Trophoblast cell (in vitro differentiated cells and primary cell): ENCODE measurements around the gene TRIM7.

Experiments used
- DNase-seq, 2 donors: peaks; one replicate each; pipeline ENCODE4 v3.0.0-alpha.2; 2016
- H2AFZ ChIP-seq: 2 replicates; pipeline ENCODE4 v1.6.1; 2013; ENCODE audit warnings: low read length, moderate library complexity, mild to moderate bottlenecking; ENCODE audit not compliant: insufficient read depth, poor library complexity
- H2AK5ac ChIP-seq: 2 replicates; pipeline ENCODE4 v1.6.1; 2013; ENCODE audit warnings: mild to moderate bottlenecking, low read length
- H2BK120ac ChIP-seq: 2 replicates; pipeline ENCODE4 v1.6.1; 2013; ENCODE audit warnings: low read length, mild to moderate bottlenecking, moderate library complexity; ENCODE audit not compliant: insufficient read depth, poor library complexity
- H2BK12ac ChIP-seq: 2 replicates; pipeline ENCODE4 v1.6.1; 2013; ENCODE audit warnings: mild to moderate bottlenecking, low read length, moderate library complexity
- H2BK5ac ChIP-seq: 2 replicates; pipeline ENCODE4 v1.6.1; 2013; ENCODE audit warnings: low read length, low read depth, moderate library complexity, mild to moderate bottlenecking; ENCODE audit not compliant: poor library complexity
- H3K14ac ChIP-seq: 2 replicates; pipeline ENCODE4 v1.6.1; 2013; ENCODE audit warnings: mild to moderate bottlenecking, low read length
- H3K18ac ChIP-seq: 2 replicates; pipeline ENCODE4 v1.6.1; 2013; ENCODE audit warnings: mild to moderate bottlenecking, low read length
- H3K23ac ChIP-seq: 2 replicates; pipeline ENCODE4 v1.6.1; 2013; ENCODE audit warnings: low read length
- H3K27ac ChIP-seq: 2 replicates; pipeline ENCODE4 v1.5.1; 2013; ENCODE audit warnings: low read depth, mild to moderate bottlenecking, inconsistent platforms, low read length, moderate library complexity
- H3K27me3 ChIP-seq: 2 replicates; pipeline ENCODE4 v1.6.1; 2013; ENCODE audit warnings: inconsistent platforms, mild to moderate bottlenecking, low read length, moderate library complexity; ENCODE audit not compliant: insufficient read depth
- H3K36me3 ChIP-seq, 2 experiments: 1 replicate in 1 of 2; 2 replicates in 1 of 2; pipeline ENCODE4 v1.6.1; 2013; ENCODE audit warnings: low read length in 2 of 2, mild to moderate bottlenecking in 2 of 2, moderate library complexity in 1 of 2; ENCODE audit not compliant: insufficient read depth in 2 of 2, control insufficient read depth in 1 of 2
- H3K4ac ChIP-seq: 2 replicates; pipeline ENCODE4 v1.6.1; 2013; ENCODE audit warnings: low read depth, mild to moderate bottlenecking, low read length, moderate library complexity
- H3K4me1 ChIP-seq, 2 experiments: 1 replicate in 1 of 2; 2 replicates in 1 of 2; pipeline ENCODE4 v1.6.1; 2013; ENCODE audit warnings: low read length in 2 of 2, mild to moderate bottlenecking in 2 of 2, moderate library complexity in 1 of 2; ENCODE audit not compliant: insufficient read depth in 2 of 2, control insufficient read depth in 1 of 2
- H3K4me2 ChIP-seq: 2 replicates; pipeline ENCODE4 v1.6.1; 2013; ENCODE audit warnings: inconsistent platforms, mild to moderate bottlenecking, low read length, moderate library complexity
- H3K4me3 ChIP-seq: 2 replicates; pipeline ENCODE4 v1.5.1; 2013; ENCODE audit warnings: mild to moderate bottlenecking, low read depth, low read length, inconsistent platforms
- H3K79me1 ChIP-seq: one replicate; pipeline ENCODE4 v1.6.1; 2013; ENCODE audit warnings: low read length
- H3K79me2 ChIP-seq: 2 replicates; pipeline ENCODE4 v1.6.1; 2013; ENCODE audit warnings: low read length, mild to moderate bottlenecking; ENCODE audit not compliant: control insufficient read depth, insufficient read depth, poor library complexity
- H3K9ac ChIP-seq: 2 replicates; pipeline ENCODE4 v1.6.1; 2013; ENCODE audit warnings: mild to moderate bottlenecking, low read length
- H3K9me3 ChIP-seq: 2 replicates; pipeline ENCODE4 v1.6.1; 2013; ENCODE audit warnings: low read depth, mild to moderate bottlenecking, control low read depth, inconsistent platforms, low read length; ENCODE audit not compliant: insufficient read depth
- H4K12ac ChIP-seq: 2 replicates; pipeline ENCODE4 v1.6.1; 2013; ENCODE audit warnings: low read depth, mild to moderate bottlenecking, low read length, moderate library complexity
- H4K8ac ChIP-seq: 2 replicates; pipeline ENCODE4 v1.6.1; 2013; ENCODE audit warnings: low read depth, mild to moderate bottlenecking, low read length, moderate library complexity
- H4K91ac ChIP-seq: one replicate; pipeline ENCODE4 v1.6.1; 2013; ENCODE audit warnings: low read depth, mild to moderate bottlenecking, low read length, moderate library complexity
- WGBS: extraction: QIAGEN DNeasy Blood & Tissue Kit; methylation state at CpG from one replicate; pipeline ENCODE4 v1.1.7; 2013; ENCODE audit warnings: missing lambda C conversion rate; ENCODE audit not compliant: insufficient read length, insufficient coverage; ENCODE audit errors: extremely low coverage; 5-methylcytosine and 5-hydroxymethylcytosine counted together

The TRIM7 gene

GRCh38 chr5:181220178-181220515 lies 15.2 kb upstream of the TRIM7 start:
- no peak for DNase-seq
- H3K4me2 ChIP-seq: no peak overlapping the region
- no peak overlapping the region for H4K91ac ChIP-seq
- H3K27ac ChIP-seq: no peak overlapping the region
- WGBS: no CpG with 5 or more reads among the region's 10 CpGs
- H2AK5ac ChIP-seq: no peak overlapping the region
- H2BK12ac ChIP-seq: no peak overlapping the region
- peaks cover 0 to 4% of the 10 kb centered on the region in 2 experiments for H3K36me3 ChIP-seq
- peaks cover 8% of the 10 kb centered on the region for H3K79me1 ChIP-seq
- no peak overlapping the region for H2BK120ac ChIP-seq
- H2BK5ac ChIP-seq: no peak overlapping the region
- H3K9ac ChIP-seq: no peak overlapping the region
- H4K12ac ChIP-seq: no peak overlapping the region
- H3K9me3 ChIP-seq: peaks cover 2% of the 10 kb centered on the region
- H3K4ac ChIP-seq: no peak overlapping the region
- peaks cover 12 to 18% of the 10 kb centered on the region in 2 experiments for H3K4me1 ChIP-seq
- H3K18ac ChIP-seq: no peak overlapping the region
- H3K79me2 ChIP-seq: peaks cover 4% of the 10 kb centered on the region
- H4K8ac ChIP-seq: no peak overlapping the region
- H3K27me3 ChIP-seq: no peaks in the 10 kb centered on the region
- no peak overlapping the region for H3K14ac ChIP-seq
- H2AFZ ChIP-seq: no peak overlapping the region
- H3K4me3 ChIP-seq: no peak overlapping the region
- H3K23ac ChIP-seq: no peak overlapping the region

- Histone ChIP-seq H3K4me1 (peaks cover 9 to 17% of the 10 kb centered on the region in 2 experiments), H3K36me3 (no peaks in the 10 kb centered on the region), H3K79me2 (peaks cover 4% of the 10 kb centered on the region), H3K27ac (no peak overlapping the region), H3K79me1 (peaks cover 8% of the 10 kb centered on the region), H3K4me2 (no peak overlapping the region), H3K18ac (no peak overlapping the region), H3K23ac (no peak overlapping the region), H2AK5ac (no peak overlapping the region), H4K91ac (no peak overlapping the region), H3K27me3 (no peaks in the 10 kb centered on the region), H3K4ac (no peak overlapping the region), H3K14ac (no peak overlapping the region), H3K9ac (no peak overlapping the region), H2BK120ac (no peak overlapping the region), H2BK12ac (no peak overlapping the region), H4K12ac (no peak overlapping the region), H3K9me3 (peaks cover 2% of the 10 kb centered on the region), H4K8ac (no peak overlapping the region), H2AFZ (no peak overlapping the region), H3K4me3 (no peak overlapping the region), H2BK5ac (no peak overlapping the region)
- no CpG with 5 or more reads among the region's 49 CpGs for WGBS
- DNase-seq: no peak
Measured at GRCh38 chr5:181219262-181220177, 14.5 kb upstream of the TRIM7 start.

GRCh38 chr5:181218795-181219124 lies 13.8 kb upstream of the TRIM7 start:
- H4K12ac ChIP-seq: no peak overlapping the region
- H3K4me2 ChIP-seq: peak overlapping the region; percentile 75
- no peaks in the 10 kb centered on the region for H3K27me3 ChIP-seq
- H2BK120ac ChIP-seq: no peak overlapping the region
- DNase-seq: peak in 1 of 2 donors; percentile 53
- H2AFZ ChIP-seq: peak overlapping the region; percentile 28
- peaks cover 8% of the 10 kb centered on the region for H3K79me1 ChIP-seq
- no peaks in the 10 kb centered on the region for H3K36me3 ChIP-seq
- H3K23ac ChIP-seq: no peak overlapping the region
- H3K4me3 ChIP-seq: no peak overlapping the region
- no peak overlapping the region for H2BK5ac ChIP-seq
- no peak overlapping the region for H3K9ac ChIP-seq
- H3K18ac ChIP-seq: no peak overlapping the region
- no peak overlapping the region for H3K4ac ChIP-seq
- H4K8ac ChIP-seq: no peak overlapping the region
- no CpG with 5 or more reads among the region's 10 CpGs for WGBS
- H4K91ac ChIP-seq: no peak overlapping the region
- H3K79me2 ChIP-seq: peaks cover 4% of the 10 kb centered on the region
- peaks cover 4 to 10% of the 10 kb centered on the region in 2 experiments for H3K4me1 ChIP-seq
- H2BK12ac ChIP-seq: no peak overlapping the region
- no peak overlapping the region for H3K14ac ChIP-seq
- H3K9me3 ChIP-seq: peaks cover 2% of the 10 kb centered on the region
- no peak overlapping the region for H2AK5ac ChIP-seq
- no peak overlapping the region for H3K27ac ChIP-seq

- Histone ChIP-seq H3K4ac (no peak overlapping the region), H3K79me2 (peaks cover 2% of the 10 kb centered on the region), H4K12ac (no peak overlapping the region), H3K14ac (no peak overlapping the region), H2AFZ (no peak overlapping the region), H2BK120ac (no peak overlapping the region), H3K27me3 (no peaks in the 10 kb centered on the region), H4K8ac (no peak overlapping the region), H3K36me3 (no peaks in the 10 kb centered on the region), H2BK12ac (no peak overlapping the region), H4K91ac (no peak overlapping the region), H3K18ac (no peak overlapping the region), H3K27ac (no peak overlapping the region), H3K79me1 (peaks cover 3% of the 10 kb centered on the region), H3K4me1 (peaks cover 4 to 10% of the 10 kb centered on the region in 2 experiments), H3K9ac (no peak overlapping the region), H3K4me2 (peak overlapping the region; percentile 75), H3K9me3 (peaks cover 2% of the 10 kb centered on the region), H2BK5ac (no peak overlapping the region), H2AK5ac (no peak overlapping the region), H3K4me3 (peak overlapping the region; percentile 59), H3K23ac (no peak overlapping the region)
- no CpG with 5 or more reads among the region's 13 CpGs for WGBS
- no peak for DNase-seq
Measured at GRCh38 chr5:181217803-181218062, 12.7 kb upstream of the TRIM7 start.
